Left lung (tissue), 10 donors: ENCODE measurements around the gene MRPL39. TPM values are rescaled to one million over a fixed set of nuclear protein-coding genes. Genes with fewer than 3 reads are reported as not detected.

Source experiments
- ATAC-seq: fragments of 200-7000 bp; cut with Tn5 transposase; one replicate; pipeline ENCODE4 v1.9.1; 2020; ENCODE audit warnings: moderate library complexity
- DNase-seq, 4 donors: peaks; one replicate each; pipeline ENCODE4 v3.0.0-alpha.2; 2013 to 2020
- H3K27ac ChIP-seq, 2 donors: fragments of 200-600 bp; sonication (generic) in 1 of 2; one replicate each; pipeline versions ENCODE4 v1.5.0 to v1.8.0; 2020 to 2021
- H3K27me3 ChIP-seq, 2 donors: fragments of 200-600 bp; sonication (generic) in 1 of 2; one replicate each; pipeline versions ENCODE4 v1.5.0 to v1.8.0; 2020 to 2021
- H3K36me3 ChIP-seq, 2 donors: fragments of 200-600 bp; sonication (generic) in 1 of 2; one replicate each; pipeline versions ENCODE4 v1.5.0 to v1.8.0; 2020 to 2021
- H3K4me1 ChIP-seq, 2 donors: fragments of 200-600 bp; one replicate each; pipeline ENCODE4 v1.8.0; 2021
- H3K4me3 ChIP-seq, 2 donors: fragments of 200-600 bp; sonication (generic) in 1 of 2; one replicate each; pipeline versions ENCODE4 v1.5.0 to v1.8.0; 2020 to 2021; ENCODE audit warnings: mild to moderate bottlenecking in 1 of 2
- H3K9me3 ChIP-seq, 2 donors: fragments of 200-600 bp; sonication (generic) in 1 of 2; one replicate each; pipeline versions ENCODE4 v1.5.0 to v1.8.0; 2020 to 2021
- intact Hi-C, 2 donors: fragments of 100-400 bp; cut with DNase I; formaldehyde crosslinking; loops; one replicate each; pipeline versions ENCODE4 v1.11.2 to v1.14.2; 2022
- polyA plus RNA-seq, 6 donors: library from polyadenylated mRNA; unstranded; fragments of 120-200 nt; gene quantifications; one replicate each; pipeline ENCODE4 v1.2.1, GENCODE V29; 2013; ENCODE audit not compliant: insufficient read length in 6 of 6
- total RNA-seq, 2 donors: library from RNA; stranded (reverse); fragmentation: NEBNext Ultra II Directional; extraction: Animal tissue kit (Norgen Biotek cat#: 25700); gene quantifications; one replicate each; pipeline ENCODE4 v1.2.1, GENCODE V29; 2021
- TF ChIP-seq, protein P1 (sequence below), 2 donors: fragments of 200-600 bp; sonication (generic) in 1 of 2; IDR thresholded peaks; one replicate each; pipeline versions ENCODE4 v1.5.0 to v1.8.0; 2021; ENCODE audit warnings: antibody characterized with exemption in 2 of 2
- donor health status: DM: no; HTN: yes; CAD: no.
- donor health status: DM: no; HTN: no; CAD: no.

MRPL39 gene
- total and polyA plus RNA-seq, 8 donors: 21.3 to 36.2 (median 33.1) TPM

DNA sequence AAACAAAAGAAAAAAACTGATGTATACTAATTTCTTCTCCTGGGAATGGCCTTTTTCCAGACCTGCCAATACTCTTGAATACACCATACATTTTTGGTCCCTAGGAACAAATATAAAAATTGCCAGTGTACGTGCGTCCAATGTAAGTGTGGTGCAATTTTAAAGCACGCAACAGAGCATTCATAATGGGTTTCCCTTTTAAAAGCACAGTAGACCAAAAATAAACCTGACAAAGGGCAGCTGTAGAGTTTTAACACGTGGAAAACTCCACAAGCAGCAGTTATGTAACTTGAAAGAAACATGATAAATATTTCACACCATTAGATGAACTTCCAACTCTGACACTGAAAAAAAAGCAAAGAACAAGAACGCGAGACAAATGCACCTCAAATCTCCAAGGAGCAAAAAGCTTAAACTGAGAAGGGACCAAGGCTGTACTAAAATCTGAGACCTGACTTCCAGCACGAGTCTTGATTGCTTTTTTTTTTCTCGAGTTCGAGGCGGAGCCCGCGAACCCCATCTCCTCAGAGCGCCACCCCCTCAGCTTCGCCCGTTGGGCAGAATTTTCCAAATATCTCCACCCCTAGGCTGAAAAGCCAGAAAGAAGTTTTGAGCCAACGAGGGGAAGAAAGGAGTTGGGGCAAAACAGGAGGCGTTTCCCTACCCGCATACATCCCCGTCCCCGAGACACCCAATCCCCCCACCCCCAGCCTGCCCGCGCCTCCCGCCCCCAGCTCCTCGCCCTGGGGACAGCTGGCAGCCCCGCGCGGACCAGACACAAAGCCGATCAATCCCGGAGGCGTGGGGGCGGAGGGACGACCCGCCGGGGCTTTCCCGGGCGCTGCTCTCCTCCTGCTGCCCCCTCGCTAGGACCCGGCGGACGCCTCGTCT, 31.6 kb upstream of the MRPL39 start, which contains the start of gene JAM2:
TSS of gene JAM2 (plus strand) at position 599 of the 891 bp plus-strand sequence. CDS start 564 bp downstream, outside the sequence.
- H3K27ac ChIP-seq: peak within 1 kb of the TSS; percentile 62 to 77
- no peaks in the 10 kb centered on the region for H3K36me3 ChIP-seq
- H3K27me3 ChIP-seq: peaks cover 0 to 38% of the 10 kb centered on the region in 2 donors
- peak; percentile 65 for ATAC-seq
- TF ChIP-seq, protein P1, sequence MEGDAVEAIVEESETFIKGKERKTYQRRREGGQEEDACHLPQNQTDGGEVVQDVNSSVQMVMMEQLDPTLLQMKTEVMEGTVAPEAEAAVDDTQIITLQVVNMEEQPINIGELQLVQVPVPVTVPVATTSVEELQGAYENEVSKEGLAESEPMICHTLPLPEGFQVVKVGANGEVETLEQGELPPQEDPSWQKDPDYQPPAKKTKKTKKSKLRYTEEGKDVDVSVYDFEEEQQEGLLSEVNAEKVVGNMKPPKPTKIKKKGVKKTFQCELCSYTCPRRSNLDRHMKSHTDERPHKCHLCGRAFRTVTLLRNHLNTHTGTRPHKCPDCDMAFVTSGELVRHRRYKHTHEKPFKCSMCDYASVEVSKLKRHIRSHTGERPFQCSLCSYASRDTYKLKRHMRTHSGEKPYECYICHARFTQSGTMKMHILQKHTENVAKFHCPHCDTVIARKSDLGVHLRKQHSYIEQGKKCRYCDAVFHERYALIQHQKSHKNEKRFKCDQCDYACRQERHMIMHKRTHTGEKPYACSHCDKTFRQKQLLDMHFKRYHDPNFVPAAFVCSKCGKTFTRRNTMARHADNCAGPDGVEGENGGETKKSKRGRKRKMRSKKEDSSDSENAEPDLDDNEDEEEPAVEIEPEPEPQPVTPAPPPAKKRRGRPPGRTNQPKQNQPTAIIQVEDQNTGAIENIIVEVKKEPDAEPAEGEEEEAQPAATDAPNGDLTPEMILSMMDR (IDR thresholded peaks at IDR 0.05): no peak
- H3K4me1 ChIP-seq: peaks cover 10 to 23% of the 10 kb centered on the region in 2 donors
- H3K4me3 ChIP-seq: peak within 1 kb of the TSS; percentile 45 to 56
- H3K9me3 ChIP-seq: no peaks in the 10 kb centered on the region
- DNase-seq: peak; percentile 32 to 68 (median 56)
- intact Hi-C loops: no loop called here

DNA sequence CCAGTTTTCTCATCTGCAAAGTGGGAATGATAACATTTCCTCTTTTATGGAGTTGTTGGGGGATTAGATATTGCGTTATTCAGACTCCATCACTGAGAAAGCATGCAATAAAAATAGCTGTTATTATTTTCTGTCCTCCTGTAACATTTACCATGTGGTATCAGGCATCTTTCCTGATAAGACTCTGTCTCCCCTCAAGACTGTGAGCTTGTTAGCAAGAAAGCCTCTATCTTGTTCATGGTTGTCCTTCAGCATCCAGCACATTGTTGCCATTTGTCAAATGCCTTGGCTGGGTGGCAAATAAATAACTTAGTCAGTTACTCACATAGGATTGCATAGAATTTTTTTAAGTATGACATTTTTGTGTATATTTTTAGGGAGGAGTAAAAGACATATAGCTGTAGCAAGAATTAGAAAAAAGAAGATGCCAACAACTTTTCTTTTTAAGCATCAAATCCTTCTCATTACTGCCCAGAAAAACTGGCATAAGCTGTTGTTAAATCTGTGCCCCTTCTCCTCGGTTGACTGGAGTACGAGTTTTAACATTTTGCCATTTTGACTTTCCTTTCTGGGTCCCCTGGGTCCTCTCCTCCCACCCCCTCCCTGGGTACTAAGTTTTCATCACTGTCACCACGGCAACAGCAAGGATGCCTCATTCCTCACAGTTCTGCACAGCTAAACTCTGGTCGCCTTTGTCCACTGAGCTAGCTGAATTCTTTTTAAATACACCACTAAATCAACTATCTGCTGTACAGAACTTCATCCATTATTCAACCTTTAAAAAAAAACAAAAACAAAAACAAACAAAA, 30.8 kb upstream of the MRPL39 start:
- Histone ChIP-seq H3K27ac (no peak overlapping the region), H3K27me3 (peaks cover 0 to 38% of the 10 kb centered on the region in 2 donors), H3K9me3 (no peaks in the 10 kb centered on the region), H3K4me1 (peaks cover 10 to 23% of the 10 kb centered on the region in 2 donors), H3K36me3 (no peaks in the 10 kb centered on the region), H3K4me3 (no peak overlapping the region)
- ATAC-seq (no peak), DNase-seq (no peak)
- intact Hi-C loops: no loop called here
- TF ChIP-seq, protein P1 (IDR thresholded peaks at IDR 0.05): no peak

DNA sequence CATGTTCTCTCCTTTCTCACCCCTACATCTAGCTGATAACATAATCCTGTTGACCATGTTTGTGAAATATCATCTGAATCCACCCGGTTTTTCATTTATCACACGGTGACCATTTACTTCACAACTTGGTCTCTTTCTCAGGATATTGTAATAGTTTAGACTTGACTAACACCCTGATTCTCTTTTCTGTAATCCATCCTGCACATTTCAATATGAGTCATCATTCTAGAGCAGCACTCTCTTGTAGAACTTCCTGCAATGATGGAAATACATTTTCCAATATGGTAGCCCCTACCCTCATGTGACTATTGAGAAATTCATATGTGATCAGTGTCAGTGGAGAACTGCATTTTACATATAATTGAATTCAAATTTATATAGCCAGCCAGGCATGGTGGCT, 29.4 kb upstream of the MRPL39 start:
- no peaks in the 10 kb centered on the region for H3K36me3 ChIP-seq
- intact Hi-C loops: no loop called here
- TF ChIP-seq, protein P1 (IDR thresholded peaks at IDR 0.05): no peak
- H3K27me3 ChIP-seq: peaks cover 0 to 38% of the 10 kb centered on the region in 2 donors
- DNase-seq (no peak), ATAC-seq (no peak)
- H3K4me1 ChIP-seq: peaks cover 10 to 23% of the 10 kb centered on the region in 2 donors
- H3K9me3 ChIP-seq: no peaks in the 10 kb centered on the region
- no peak overlapping the region for H3K27ac ChIP-seq
- no peak overlapping the region for H3K4me3 ChIP-seq

DNA sequence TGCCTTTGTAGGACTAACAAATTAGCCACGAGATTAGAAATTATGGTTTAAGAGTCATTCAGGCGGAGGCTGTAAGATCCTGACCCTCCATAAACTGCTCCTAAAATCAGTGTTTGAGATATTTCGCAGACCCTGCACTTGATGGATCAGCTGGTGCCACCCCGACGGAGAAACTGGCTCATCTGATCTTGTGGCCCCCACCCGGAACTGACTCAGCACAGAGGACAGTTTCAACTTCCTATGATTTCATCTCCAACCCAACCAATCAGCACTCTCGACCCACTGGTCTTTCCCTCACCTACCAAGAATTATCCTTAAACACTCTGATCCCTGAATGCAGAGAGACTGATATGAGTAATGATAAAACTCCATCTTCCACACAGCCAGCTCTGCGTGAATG, 28.0 kb upstream of the MRPL39 start:
- no peak for DNase-seq
- peaks cover 10 to 20% of the 10 kb centered on the region in 2 donors for H3K4me1 ChIP-seq
- intact Hi-C loops: no loop called here
- H3K4me3 ChIP-seq: no peak overlapping the region
- no peak for ATAC-seq
- H3K27me3 ChIP-seq: peaks cover 0 to 29% of the 10 kb centered on the region in 2 donors
- no peak overlapping the region for H3K27ac ChIP-seq
- no peaks in the 10 kb centered on the region for H3K9me3 ChIP-seq
- H3K36me3 ChIP-seq: no peaks in the 10 kb centered on the region
- TF ChIP-seq, protein P1 (IDR thresholded peaks at IDR 0.05): no peak

DNA sequence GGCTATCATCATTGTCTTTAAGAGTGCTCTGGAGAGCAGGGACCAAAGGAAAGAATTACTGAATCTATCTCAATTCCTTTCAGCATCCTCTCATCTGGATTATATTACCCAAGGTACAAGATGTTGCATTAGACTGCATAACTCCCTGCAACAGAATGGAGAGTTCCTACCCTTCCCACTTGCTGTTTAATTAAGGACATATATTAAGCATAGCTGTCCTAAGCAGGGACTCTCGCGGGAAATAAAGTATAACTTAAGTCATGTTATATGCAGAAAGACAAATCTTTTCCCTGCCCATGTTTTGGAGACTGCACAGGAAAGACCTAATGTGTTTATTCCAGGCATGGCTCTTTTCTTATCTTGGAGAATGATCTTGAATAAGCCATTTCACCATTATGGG, 25.0 kb upstream of the MRPL39 start:
- no peak for ATAC-seq
- intact Hi-C loops: no loop called here
- Histone ChIP-seq H3K27me3 (no peaks in the 10 kb centered on the region), H3K4me1 (no peaks in the 10 kb centered on the region), H3K4me3 (no peak overlapping the region), H3K36me3 (no peaks in the 10 kb centered on the region), H3K27ac (no peak overlapping the region), H3K9me3 (no peaks in the 10 kb centered on the region)
- no peak for DNase-seq
- TF ChIP-seq, protein P1 (IDR thresholded peaks at IDR 0.05): no peak
